Measurements from ENCODE around the gene DNM3.

The DNM3 gene

DNA sequence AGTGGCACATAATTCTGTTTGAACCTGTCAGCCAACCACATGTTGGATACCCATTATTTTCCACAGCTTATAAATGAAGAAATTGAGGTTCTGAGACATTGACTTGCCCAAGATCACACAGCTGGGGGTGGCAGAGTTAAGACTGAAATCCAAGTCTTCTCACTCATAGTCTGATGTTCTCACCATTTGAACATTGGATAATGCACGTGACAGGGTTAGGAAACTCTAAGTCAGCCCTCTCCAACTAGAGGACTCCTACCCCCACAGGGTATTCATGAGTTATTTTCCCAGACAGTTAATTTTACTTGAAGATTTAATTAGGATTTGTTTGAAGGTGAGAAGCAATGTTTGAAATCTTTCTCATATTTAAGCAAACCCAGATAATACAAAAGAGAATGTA, 541.1 kb downstream of the DNM3 start:
- H3K4me3 ChIP-seq (ENCODE audit: low read depth, low read length) = no peak overlapping the region
- TF ChIP-seq POLR2A (IDR thresholded peaks at IDR 0.05; ENCODE audit: extremely low read depth, insufficient read length) (no peak), MYC (IDR thresholded peaks at IDR 0.05; ENCODE audit: low read depth, low read length) (no peak), CTCF (IDR thresholded peaks at IDR 0.05; ENCODE audit: low read depth, low read length) (no peak)
- TF ChIP-seq, protein P1, sequence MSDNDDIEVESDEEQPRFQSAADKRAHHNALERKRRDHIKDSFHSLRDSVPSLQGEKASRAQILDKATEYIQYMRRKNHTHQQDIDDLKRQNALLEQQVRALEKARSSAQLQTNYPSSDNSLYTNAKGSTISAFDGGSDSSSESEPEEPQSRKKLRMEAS (IDR thresholded peaks at IDR 0.05; ENCODE audit: low read depth, low read length) = no peak
- no peak for DNase-seq (ENCODE audit: low read depth)

GRCh38 chr1:172382990-172383389, 541.7 kb downstream of the DNM3 start:
- no peak for DNase-seq (ENCODE audit: low read depth)
- H3K4me3 ChIP-seq (ENCODE audit: low read depth, low read length) = no peak overlapping the region
- TF ChIP-seq, protein P1 (IDR thresholded peaks at IDR 0.05; ENCODE audit: low read depth, low read length) = no peak
- TF ChIP-seq CTCF (IDR thresholded peaks at IDR 0.05; ENCODE audit: low read depth, low read length) = no peak
- no peak for TF ChIP-seq POLR2A (IDR thresholded peaks at IDR 0.05; ENCODE audit: extremely low read depth, insufficient read length)
- TF ChIP-seq MYC (IDR thresholded peaks at IDR 0.05; ENCODE audit: low read depth, low read length) = no peak

DNA sequence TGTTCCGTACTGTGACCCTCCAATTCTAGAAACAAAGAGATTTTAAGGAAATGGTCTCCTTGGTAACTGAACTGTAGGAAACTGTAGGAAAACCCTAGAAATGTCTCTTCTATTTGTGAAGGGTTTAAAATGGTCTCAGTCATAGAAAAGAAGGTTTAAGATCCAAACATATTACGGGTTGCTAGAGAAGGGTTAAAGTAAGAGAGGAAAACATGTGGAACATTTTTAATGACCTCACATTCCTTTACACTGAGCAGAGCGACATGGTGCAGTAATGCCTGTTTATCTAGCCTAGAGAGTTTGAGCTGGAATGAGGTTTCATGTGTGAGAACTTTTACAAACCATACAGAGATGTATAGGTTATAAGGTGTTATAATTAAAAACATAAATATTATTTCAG, 542.2 kb downstream of the DNM3 start:
- no peak for DNase-seq (ENCODE audit: low read depth)
- TF ChIP-seq MYC (IDR thresholded peaks at IDR 0.05; ENCODE audit: low read depth, low read length) = no peak
- no peak for TF ChIP-seq POLR2A (IDR thresholded peaks at IDR 0.05; ENCODE audit: extremely low read depth, insufficient read length)
- TF ChIP-seq, protein P1 (IDR thresholded peaks at IDR 0.05; ENCODE audit: low read depth, low read length) = no peak
- TF ChIP-seq CTCF (IDR thresholded peaks at IDR 0.05; ENCODE audit: low read depth, low read length) = no peak
- no peak overlapping the region for H3K4me3 ChIP-seq (ENCODE audit: low read depth, low read length)

GRCh38 chr1:172384656-172385055, 543.4 kb downstream of the DNM3 start:
- TF ChIP-seq POLR2A (IDR thresholded peaks at IDR 0.05; ENCODE audit: extremely low read depth, insufficient read length) (no peak), CTCF (IDR thresholded peaks at IDR 0.05; ENCODE audit: low read depth, low read length) (no peak), MYC (IDR thresholded peaks at IDR 0.05; ENCODE audit: low read depth, low read length) (no peak)
- TF ChIP-seq, protein P1 (IDR thresholded peaks at IDR 0.05; ENCODE audit: low read depth, low read length) = no peak
- no peak overlapping the region for H3K4me3 ChIP-seq (ENCODE audit: low read depth, low read length)
- DNase-seq (ENCODE audit: low read depth) = no peak

- DNase-seq (ENCODE audit: low read depth) = no peak
- TF ChIP-seq, protein P1 (IDR thresholded peaks at IDR 0.05; ENCODE audit: low read depth, low read length) = no peak
- TF ChIP-seq MYC (IDR thresholded peaks at IDR 0.05; ENCODE audit: low read depth, low read length) (no peak), CTCF (IDR thresholded peaks at IDR 0.05; ENCODE audit: low read depth, low read length) (no peak), POLR2A (IDR thresholded peaks at IDR 0.05; ENCODE audit: extremely low read depth, insufficient read length) (no peak)
- no peak overlapping the region for H3K4me3 ChIP-seq (ENCODE audit: low read depth, low read length)
These were observed 544.7 kb downstream of the DNM3 start for GRCh38 chr1:172386046-172386445.

DNA sequence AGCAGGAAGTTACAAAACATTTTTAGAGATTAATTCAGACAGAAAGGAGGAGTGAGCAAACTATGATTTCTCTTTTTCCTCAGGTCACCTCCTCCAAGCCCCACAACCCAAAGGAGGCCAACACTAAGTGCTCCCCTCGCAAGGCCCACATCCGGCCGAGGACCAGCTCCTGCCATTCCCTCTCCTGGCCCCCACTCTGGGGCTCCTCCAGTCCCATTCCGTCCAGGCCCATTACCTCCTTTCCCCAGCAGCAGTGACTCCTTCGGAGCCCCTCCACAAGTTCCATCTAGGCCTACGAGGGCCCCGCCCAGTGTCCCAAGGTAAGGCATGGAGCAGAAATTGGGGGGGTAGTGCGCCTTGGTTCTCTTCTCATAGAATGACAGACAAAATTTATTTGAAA, 547.2 kb downstream of the DNM3 start:
- TF ChIP-seq CTCF (IDR thresholded peaks at IDR 0.05; ENCODE audit: low read depth, low read length) = no peak
- TF ChIP-seq, protein P1 (IDR thresholded peaks at IDR 0.05; ENCODE audit: low read depth, low read length) = no peak
- TF ChIP-seq POLR2A (IDR thresholded peaks at IDR 0.05; ENCODE audit: extremely low read depth, insufficient read length) = no peak
- no peak for TF ChIP-seq MYC (IDR thresholded peaks at IDR 0.05; ENCODE audit: low read depth, low read length)
- no peak for DNase-seq (ENCODE audit: low read depth)
- H3K4me3 ChIP-seq (ENCODE audit: low read depth, low read length) = no peak overlapping the region
